ENCODE data around the gene MBLAC1. TPM values are rescaled to one million over a fixed set of nuclear protein-coding genes. Genes with fewer than 3 reads are reported as not detected.

Gene MBLAC1
- total and polyA plus RNA-seq, 9 of the 15 experiments (the other 6 are each of a cell fraction or from before 2014, with no cell fraction given) = 0.03 to 3.1 (median 0.52) TPM

DNA sequence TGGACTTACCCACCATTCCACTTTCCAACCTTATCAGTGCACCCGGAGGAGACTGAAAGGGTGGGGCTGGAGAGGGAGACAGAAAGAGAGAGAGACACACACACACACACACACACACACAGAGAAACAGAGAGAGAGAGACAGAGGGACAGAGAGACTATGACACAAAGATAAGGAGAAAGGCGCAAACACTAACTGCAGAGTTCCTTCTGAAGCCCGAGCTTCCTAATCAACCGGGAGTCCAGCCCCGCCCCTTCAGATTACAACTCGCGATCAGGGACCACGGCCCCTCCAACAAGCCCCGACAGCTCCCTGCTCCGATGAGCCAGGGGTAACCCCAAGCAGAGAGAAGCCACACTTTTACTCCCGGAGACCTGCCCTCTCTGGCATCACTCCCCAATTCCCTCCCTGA lies 41.2 kb downstream of the MBLAC1 start (continued):
- TF ChIP-seq ZNF644 (tag; IDR thresholded peaks at IDR 0.05; ENCODE audit: low read depth) (no peak), PTRF (tag; IDR thresholded peaks at IDR 0.05) (no peak), NR2F6 (CRISPR knock-in tag; IDR thresholded peaks at IDR 0.05) (no peak), NFXL1 (CRISPR knock-in tag; IDR thresholded peaks at IDR 0.05) (no peak), SUPT5H (IDR thresholded peaks at IDR 0.05) (0 out of 2 replicates have a peak, but pooled peaks have one; percentile 21), CSDE1 (IDR thresholded peaks at IDR 0.05) (no peak), L3MBTL2 (IDR thresholded peaks at IDR 0.05) (no peak; the same call in 1 of the 2 replicates), PYGO2 (tag; IDR thresholded peaks at IDR 0.05) (peak; percentile 77), SPI1 (IDR thresholded peaks at IDR 0.05; ENCODE audit: borderline replicate concordance, low read depth, low read length) (no peak), ZKSCAN8 (CRISPR knock-in tag; IDR thresholded peaks at IDR 0.05) (no peak), ZNF586 (CRISPR knock-in tag; conservative IDR thresholded peaks at IDR 0.05) (no peak), SMARCE1 (IDR thresholded peaks at IDR 0.05) (peak; percentile 97), TFAM (CRISPR knock-in tag; conservative IDR thresholded peaks at IDR 0.05) (no peak)
- TF ChIP-seq, protein P1, sequence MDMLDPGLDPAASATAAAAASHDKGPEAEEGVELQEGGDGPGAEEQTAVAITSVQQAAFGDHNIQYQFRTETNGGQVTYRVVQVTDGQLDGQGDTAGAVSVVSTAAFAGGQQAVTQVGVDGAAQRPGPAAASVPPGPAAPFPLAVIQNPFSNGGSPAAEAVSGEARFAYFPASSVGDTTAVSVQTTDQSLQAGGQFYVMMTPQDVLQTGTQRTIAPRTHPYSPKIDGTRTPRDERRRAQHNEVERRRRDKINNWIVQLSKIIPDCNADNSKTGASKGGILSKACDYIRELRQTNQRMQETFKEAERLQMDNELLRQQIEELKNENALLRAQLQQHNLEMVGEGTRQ (CRISPR knock-in tag; IDR thresholded peaks at IDR 0.05) = no peak
- TF ChIP-seq, protein P2, sequence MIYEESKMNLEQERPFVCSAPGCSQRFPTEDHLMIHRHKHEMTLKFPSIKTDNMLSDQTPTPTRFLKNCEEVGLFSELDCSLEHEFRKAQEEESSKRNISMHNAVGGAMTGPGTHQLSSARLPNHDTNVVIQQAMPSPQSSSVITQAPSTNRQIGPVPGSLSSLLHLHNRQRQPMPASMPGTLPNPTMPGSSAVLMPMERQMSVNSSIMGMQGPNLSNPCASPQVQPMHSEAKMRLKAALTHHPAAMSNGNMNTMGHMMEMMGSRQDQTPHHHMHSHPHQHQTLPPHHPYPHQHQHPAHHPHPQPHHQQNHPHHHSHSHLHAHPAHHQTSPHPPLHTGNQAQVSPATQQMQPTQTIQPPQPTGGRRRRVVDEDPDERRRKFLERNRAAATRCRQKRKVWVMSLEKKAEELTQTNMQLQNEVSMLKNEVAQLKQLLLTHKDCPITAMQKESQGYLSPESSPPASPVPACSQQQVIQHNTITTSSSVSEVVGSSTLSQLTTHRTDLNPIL (CRISPR knock-in tag; IDR thresholded peaks at IDR 0.05) = no peak
- TF ChIP-seq, protein P3, sequence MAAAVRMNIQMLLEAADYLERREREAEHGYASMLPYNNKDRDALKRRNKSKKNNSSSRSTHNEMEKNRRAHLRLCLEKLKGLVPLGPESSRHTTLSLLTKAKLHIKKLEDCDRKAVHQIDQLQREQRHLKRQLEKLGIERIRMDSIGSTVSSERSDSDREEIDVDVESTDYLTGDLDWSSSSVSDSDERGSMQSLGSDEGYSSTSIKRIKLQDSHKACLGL (CRISPR knock-in tag; IDR thresholded peaks at IDR 0.05; ENCODE audit: borderline replicate concordance, poor library complexity, severe bottlenecking) = no peak
- TF ChIP-seq, protein P4, sequence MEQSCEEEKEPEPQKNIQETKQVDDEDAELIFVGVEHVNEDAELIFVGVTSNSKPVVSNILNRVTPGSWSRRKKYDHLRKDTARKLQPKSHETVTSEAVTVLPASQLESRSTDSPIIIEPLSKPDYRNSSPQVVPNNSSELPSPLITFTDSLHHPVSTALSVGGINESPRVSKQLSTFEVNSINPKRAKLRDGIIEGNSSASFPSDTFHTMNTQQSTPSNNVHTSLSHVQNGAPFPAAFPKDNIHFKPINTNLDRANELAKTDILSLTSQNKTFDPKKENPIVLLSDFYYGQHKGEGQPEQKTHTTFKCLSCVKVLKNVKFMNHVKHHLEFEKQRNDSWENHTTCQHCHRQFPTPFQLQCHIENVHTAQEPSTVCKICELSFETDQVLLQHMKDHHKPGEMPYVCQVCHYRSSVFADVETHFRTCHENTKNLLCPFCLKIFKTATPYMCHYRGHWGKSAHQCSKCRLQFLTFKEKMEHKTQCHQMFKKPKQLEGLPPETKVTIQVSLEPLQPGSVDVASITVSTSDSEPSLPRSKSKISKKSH (CRISPR knock-in tag; IDR thresholded peaks at IDR 0.05) = no peak
- TF ChIP-seq, protein P5, sequence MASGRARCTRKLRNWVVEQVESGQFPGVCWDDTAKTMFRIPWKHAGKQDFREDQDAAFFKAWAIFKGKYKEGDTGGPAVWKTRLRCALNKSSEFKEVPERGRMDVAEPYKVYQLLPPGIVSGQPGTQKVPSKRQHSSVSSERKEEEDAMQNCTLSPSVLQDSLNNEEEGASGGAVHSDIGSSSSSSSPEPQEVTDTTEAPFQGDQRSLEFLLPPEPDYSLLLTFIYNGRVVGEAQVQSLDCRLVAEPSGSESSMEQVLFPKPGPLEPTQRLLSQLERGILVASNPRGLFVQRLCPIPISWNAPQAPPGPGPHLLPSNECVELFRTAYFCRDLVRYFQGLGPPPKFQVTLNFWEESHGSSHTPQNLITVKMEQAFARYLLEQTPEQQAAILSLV (tag; IDR thresholded peaks at IDR 0.05) = peak; percentile 47; the same call in 1 of the 2 replicates
- TF ChIP-seq, protein P6, sequence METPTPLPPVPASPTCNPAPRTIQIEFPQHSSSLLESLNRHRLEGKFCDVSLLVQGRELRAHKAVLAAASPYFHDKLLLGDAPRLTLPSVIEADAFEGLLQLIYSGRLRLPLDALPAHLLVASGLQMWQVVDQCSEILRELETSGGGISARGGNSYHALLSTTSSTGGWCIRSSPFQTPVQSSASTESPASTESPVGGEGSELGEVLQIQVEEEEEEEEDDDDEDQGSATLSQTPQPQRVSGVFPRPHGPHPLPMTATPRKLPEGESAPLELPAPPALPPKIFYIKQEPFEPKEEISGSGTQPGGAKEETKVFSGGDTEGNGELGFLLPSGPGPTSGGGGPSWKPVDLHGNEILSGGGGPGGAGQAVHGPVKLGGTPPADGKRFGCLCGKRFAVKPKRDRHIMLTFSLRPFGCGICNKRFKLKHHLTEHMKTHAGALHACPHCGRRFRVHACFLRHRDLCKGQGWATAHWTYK (CRISPR knock-in tag; IDR thresholded peaks at IDR 0.05) = no peak
- TF ChIP-seq, protein P7, sequence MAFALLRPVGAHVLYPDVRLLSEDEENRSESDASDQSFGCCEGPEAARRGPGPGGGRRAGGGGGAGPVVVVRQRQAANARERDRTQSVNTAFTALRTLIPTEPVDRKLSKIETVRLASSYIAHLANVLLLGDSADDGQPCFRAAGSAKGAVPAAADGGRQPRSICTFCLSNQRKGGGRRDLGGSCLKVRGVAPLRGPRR (CRISPR knock-in tag; IDR thresholded peaks at IDR 0.05) = no peak
- TF ChIP-seq, protein P8, sequence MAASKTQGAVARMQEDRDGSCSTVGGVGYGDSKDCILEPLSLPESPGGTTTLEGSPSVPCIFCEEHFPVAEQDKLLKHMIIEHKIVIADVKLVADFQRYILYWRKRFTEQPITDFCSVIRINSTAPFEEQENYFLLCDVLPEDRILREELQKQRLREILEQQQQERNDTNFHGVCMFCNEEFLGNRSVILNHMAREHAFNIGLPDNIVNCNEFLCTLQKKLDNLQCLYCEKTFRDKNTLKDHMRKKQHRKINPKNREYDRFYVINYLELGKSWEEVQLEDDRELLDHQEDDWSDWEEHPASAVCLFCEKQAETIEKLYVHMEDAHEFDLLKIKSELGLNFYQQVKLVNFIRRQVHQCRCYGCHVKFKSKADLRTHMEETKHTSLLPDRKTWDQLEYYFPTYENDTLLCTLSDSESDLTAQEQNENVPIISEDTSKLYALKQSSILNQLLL (CRISPR knock-in tag; IDR thresholded peaks at IDR 0.05; ENCODE audit: borderline replicate concordance) = no peak
